Panc1 (cell line): ENCODE results near the gene SGSM1. TPM values are rescaled to one million over a fixed set of nuclear protein-coding genes. Genes with fewer than 3 reads are reported as not detected.

Experiments
- ATAC-seq: fragments of 200-7000 bp; cut with Tn5 transposase; 2 replicates; pipeline ENCODE4 v1.9.1; 2020; ENCODE audit warnings: mild to moderate bottlenecking, moderate library complexity
- BruUV-seq: library from RNA; stranded (reverse); fragments of 400-500 nt; replicated peaks from 2 replicates; lab custom pipeline; 2021; lab: Mats Ljungman, UMichigan
- CTCF ChIA-PET: fragments of 300-600 bp; sonication (Branson Sonifier 250); formaldehyde crosslinking; loops from one replicate; lab custom pipeline; 2022; ENCODE audit warnings: antibody characterized with exemption; lab: Charles Lee
- POLR2A ChIA-PET: fragments of 300-600 bp; sonication (Branson Sonifier 250); formaldehyde crosslinking; loops from one replicate; lab custom pipeline; 2022; ENCODE audit warnings: antibody characterized with exemption; lab: Charles Lee
- DNase-seq: peaks from one replicate; pipeline ENCODE4 v3.0.0-alpha.2; 2010; ENCODE audit warnings: low read depth, low spot score
- H3K27ac ChIP-seq: 2 replicates; pipeline ENCODE4 v1.5.1; 2011; ENCODE audit warnings: mild to moderate bottlenecking, low read length, inconsistent platforms
- H3K27me3 ChIP-seq: fragments of 200-500 bp; sonication (Bioruptor generic); 2 replicates; pipeline ENCODE4 v1.6.0; 2014; ENCODE audit warnings: low read length, inconsistent platforms; ENCODE audit not compliant: control insufficient read depth, insufficient read depth
- H3K36me3 ChIP-seq: fragments of 200-500 bp; sonication (Bioruptor generic); 2 replicates; pipeline ENCODE4 v1.5.1; 2014; ENCODE audit warnings: inconsistent platforms, mild to moderate bottlenecking, low read length, moderate library complexity; ENCODE audit not compliant: control insufficient read depth, insufficient read depth
- H3K4me1 ChIP-seq: 2 replicates; pipeline ENCODE4 v1.5.1; 2011; ENCODE audit warnings: inconsistent platforms, mild to moderate bottlenecking, low read length, moderate library complexity; ENCODE audit not compliant: control insufficient read depth, insufficient read depth
- H3K4me3 ChIP-seq, 2 experiments: 2 replicates each; pipeline ENCODE4 v1.5.1; 2011 to 2012; ENCODE audit warnings: low read depth in 2 of 2, low read length in 2 of 2, mild to moderate bottlenecking in 2 of 2, inconsistent platforms in 1 of 2, moderate library complexity in 1 of 2
- H3K9me3 ChIP-seq: fragments of 200-500 bp; sonication (Bioruptor generic); 2 replicates; pipeline ENCODE4 v1.5.1; 2014; ENCODE audit warnings: low read depth, mild to moderate bottlenecking, inconsistent platforms, low read length, moderate library complexity; ENCODE audit not compliant: control insufficient read depth, insufficient read depth
- CTCF ChIP-seq: fragments of 450-650 bp; IDR thresholded peaks from 2 replicates; pipeline ENCODE4 v1.5.1; 2017; ENCODE audit warnings: mild to moderate bottlenecking
- POLR2AphosphoS5 ChIP-seq: IDR thresholded peaks from 2 replicates; pipeline ENCODE4 v1.6.1; 2012; ENCODE audit warnings: mild to moderate bottlenecking, low read depth, low read length, moderate library complexity
- REST ChIP-seq, 2 experiments: IDR thresholded peaks; 2 replicates each; pipeline ENCODE4 v1.6.1; 2011 to 2012; ENCODE audit warnings: low read depth in 2 of 2, control low read depth in 1 of 2, low read length in 1 of 2, mild to moderate bottlenecking in 1 of 2, moderate library complexity in 1 of 2; ENCODE audit not compliant: insufficient read depth in 1 of 2
- SIN3A ChIP-seq: IDR thresholded peaks from 2 replicates; pipeline ENCODE4 v1.6.1; 2012; ENCODE audit warnings: low read depth, mild to moderate bottlenecking, low read length, moderate library complexity, borderline replicate concordance; ENCODE audit not compliant: insufficient read depth
- TCF7L2 ChIP-seq: IDR thresholded peaks from 2 replicates; pipeline ENCODE4 v1.6.1; 2011; ENCODE audit warnings: mild to moderate bottlenecking, low read depth, low read length, inconsistent platforms
- in situ Hi-C: cut with HindIII; loops from 2 replicates; pipeline ENCODE4 v1.10.0; 2016; ENCODE audit warnings: low sequenced_read_pairs, low pct_unique_long_range_greater_than_20kb
- intact Hi-C: fragments of 100-400 bp; cut with micrococcal nuclease; formaldehyde crosslinking; loops from one replicate; pipeline ENCODE4 v1.10.0; 2022; ENCODE audit not compliant: unreplicated experiment
- total RNA-seq: library from RNA; stranded (reverse); gene quantifications from one replicate; pipeline ENCODE4 v1.2.1, GENCODE V29; 2021; ENCODE audit not compliant: unreplicated experiment

Gene SGSM1
- total RNA-seq, 1 experiment from 2014 or later = 1.6 TPM

DNA sequence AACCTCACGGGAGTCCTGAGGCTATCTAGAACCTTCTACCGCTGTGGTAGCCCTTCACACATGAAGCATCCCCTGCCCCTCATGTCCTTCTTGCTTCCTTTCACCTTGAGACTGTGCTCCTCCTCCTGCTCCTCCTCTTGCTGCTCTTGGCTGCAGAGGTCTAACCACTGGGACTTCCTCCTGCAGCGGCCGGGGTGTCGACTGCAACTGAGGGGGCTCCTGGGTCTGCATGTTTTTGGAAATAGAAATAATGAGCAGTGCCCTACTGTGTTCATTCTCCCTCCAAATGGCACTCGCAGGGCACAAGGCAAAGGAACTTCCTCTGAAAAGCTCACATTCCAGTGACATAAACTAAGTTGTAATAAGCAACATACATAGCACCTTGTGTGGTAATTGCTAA, 46.2 kb upstream of the SGSM1 start:
- no peak for ATAC-seq
- BruUV-seq = no TSS peak
- intact Hi-C loops = no loop called here
- Histone ChIP-seq H3K27ac (no peak overlapping the region), H3K9me3 (no peaks in the 10 kb centered on the region), H3K4me1 (no peaks in the 10 kb centered on the region), H3K36me3 (no peaks in the 10 kb centered on the region), H3K4me3 (no peak overlapping the region), H3K27me3 (no peaks in the 10 kb centered on the region; the same call in 1 of the 2 replicates)
- DNase-seq = no peak
- no peak for TF ChIP-seq SIN3A
- no peak for TF ChIP-seq TCF7L2
- no peak for TF ChIP-seq REST (IDR thresholded peaks at IDR 0.05; ENCODE audit: insufficient read depth in 1 of 2, low read depth in 2 of 2, low read length in 1 of 2)
- no peak for TF ChIP-seq CTCF
- no peak for TF ChIP-seq POLR2AphosphoS5
- ChIA-PET POLR2A (no interaction called here), CTCF (no interaction called here)
- in situ Hi-C loops = no loop called here

- ATAC-seq = no peak
- in situ Hi-C loops = no loop called here
Measured at GRCh38 chr22:24760708-24761306, 45.2 kb upstream of the SGSM1 start.

More at GRCh38 chr22:24760708-24761306, 45.2 kb upstream of the SGSM1 start:
- no peaks in the 10 kb centered on the region for H3K9me3 ChIP-seq
- no peak overlapping the region for H3K27ac ChIP-seq
- DNase-seq = no peak
- TF ChIP-seq SIN3A = no peak
- TF ChIP-seq REST (IDR thresholded peaks at IDR 0.05; ENCODE audit: insufficient read depth in 1 of 2, low read depth in 2 of 2, low read length in 1 of 2) = no peak
- no peak for TF ChIP-seq POLR2AphosphoS5
- no peak for TF ChIP-seq TCF7L2
- no peak for TF ChIP-seq CTCF
- ChIA-PET POLR2A (no interaction called here), CTCF (no interaction called here)
- H3K4me1 ChIP-seq = no peaks in the 10 kb centered on the region
- no TSS peak for BruUV-seq
- no peaks in the 10 kb centered on the region for H3K27me3 ChIP-seq
- H3K36me3 ChIP-seq = no peaks in the 10 kb centered on the region
- intact Hi-C loops = no loop called here
- no peak overlapping the region for H3K4me3 ChIP-seq
